ENCODE results near the gene HNRNPR. TPM values are rescaled to one million over a fixed set of nuclear protein-coding genes. Genes with fewer than 3 reads are reported as not detected.

The HNRNPR gene
- polyA plus RNA-seq, 1 of the 3 experiments (the other 2 are of a cell fraction) = 111 TPM

DNA sequence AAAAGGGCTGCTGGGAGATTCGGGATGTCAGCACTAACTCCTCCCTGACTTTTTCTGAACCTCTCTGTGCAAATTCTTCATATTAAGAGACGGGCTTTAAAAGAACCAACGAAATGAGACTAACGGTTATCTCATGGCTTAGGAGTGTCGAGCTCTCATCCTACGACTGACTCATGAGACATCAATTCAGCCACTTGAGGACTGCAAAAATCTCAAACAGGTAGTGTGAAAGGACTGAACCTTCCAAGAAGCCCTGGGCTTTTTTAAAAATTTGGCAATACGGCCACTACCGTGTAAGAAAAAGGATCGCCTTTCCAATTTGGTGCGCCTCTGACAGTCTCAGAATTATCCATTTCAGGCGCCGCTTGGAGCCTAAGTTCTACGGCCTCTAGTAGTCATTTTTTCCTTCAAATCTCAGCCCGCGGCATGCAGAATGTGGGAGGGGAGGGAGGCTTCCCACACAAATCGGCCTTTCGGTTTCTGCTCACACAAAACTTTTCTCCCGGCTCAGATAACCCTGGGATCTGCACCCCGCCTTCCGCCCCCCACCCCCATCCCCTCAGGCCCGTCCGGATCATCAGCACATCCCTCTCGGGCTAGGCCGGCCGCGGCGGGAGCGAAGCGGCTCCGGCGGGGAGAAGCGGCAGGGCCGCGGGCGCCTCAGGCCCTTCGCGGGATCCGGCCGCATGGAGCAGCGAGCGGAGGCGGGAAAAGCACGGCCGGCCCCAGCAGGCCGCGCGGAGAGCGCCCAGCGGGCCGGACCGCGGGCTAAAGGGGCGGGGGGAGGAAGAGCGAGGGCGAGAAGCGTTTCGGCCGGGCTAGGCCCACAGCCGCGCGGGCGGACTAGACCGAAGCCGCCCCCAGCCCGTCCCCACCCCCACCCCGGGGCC is 618 bp downstream of the HNRNPR start:
- no peak overlapping the region for H2AFZ ChIP-seq (ENCODE audit: low read depth)
- peak overlapping the region; percentile 98 for H3K9ac ChIP-seq
- H3K27ac ChIP-seq (ENCODE audit: low read depth in 2 of 2, low read length in 1 of 2) = peak overlapping the region; percentile 93 to 98
- ChIA-PET CTCF (interaction anchor here (0.9 to 5.1 kb wide), 4 partner anchors 25 to 61 kb away, joined by 3 to 25 read pairs (median 7); no protein-coding TSS in a partner anchor), POLR2A (interaction anchor here (0.7 to 1.7 kb wide), 10 partner anchors 12 to 400 kb away, joined by 3 to 37 read pairs (median 6); partner anchors contain the start of genes E2F2 and ELOA)
- under 1% methylated on average over 20 of the region's 66 CpGs for WGBS (ENCODE audit: low lambda C conversion rate)
- peaks cover 5 to 18% of the 10 kb centered on the region in 2 experiments; a peak in 3 of 4 replicates for H3K4me1 ChIP-seq (ENCODE audit: control insufficient read depth in 1 of 2, insufficient read depth in 2 of 2, low read depth in 1 of 2, low read length in 1 of 2)
- H3K9me2 ChIP-seq = no peaks in the 10 kb centered on the region
- TF ChIP-seq, protein P1, sequence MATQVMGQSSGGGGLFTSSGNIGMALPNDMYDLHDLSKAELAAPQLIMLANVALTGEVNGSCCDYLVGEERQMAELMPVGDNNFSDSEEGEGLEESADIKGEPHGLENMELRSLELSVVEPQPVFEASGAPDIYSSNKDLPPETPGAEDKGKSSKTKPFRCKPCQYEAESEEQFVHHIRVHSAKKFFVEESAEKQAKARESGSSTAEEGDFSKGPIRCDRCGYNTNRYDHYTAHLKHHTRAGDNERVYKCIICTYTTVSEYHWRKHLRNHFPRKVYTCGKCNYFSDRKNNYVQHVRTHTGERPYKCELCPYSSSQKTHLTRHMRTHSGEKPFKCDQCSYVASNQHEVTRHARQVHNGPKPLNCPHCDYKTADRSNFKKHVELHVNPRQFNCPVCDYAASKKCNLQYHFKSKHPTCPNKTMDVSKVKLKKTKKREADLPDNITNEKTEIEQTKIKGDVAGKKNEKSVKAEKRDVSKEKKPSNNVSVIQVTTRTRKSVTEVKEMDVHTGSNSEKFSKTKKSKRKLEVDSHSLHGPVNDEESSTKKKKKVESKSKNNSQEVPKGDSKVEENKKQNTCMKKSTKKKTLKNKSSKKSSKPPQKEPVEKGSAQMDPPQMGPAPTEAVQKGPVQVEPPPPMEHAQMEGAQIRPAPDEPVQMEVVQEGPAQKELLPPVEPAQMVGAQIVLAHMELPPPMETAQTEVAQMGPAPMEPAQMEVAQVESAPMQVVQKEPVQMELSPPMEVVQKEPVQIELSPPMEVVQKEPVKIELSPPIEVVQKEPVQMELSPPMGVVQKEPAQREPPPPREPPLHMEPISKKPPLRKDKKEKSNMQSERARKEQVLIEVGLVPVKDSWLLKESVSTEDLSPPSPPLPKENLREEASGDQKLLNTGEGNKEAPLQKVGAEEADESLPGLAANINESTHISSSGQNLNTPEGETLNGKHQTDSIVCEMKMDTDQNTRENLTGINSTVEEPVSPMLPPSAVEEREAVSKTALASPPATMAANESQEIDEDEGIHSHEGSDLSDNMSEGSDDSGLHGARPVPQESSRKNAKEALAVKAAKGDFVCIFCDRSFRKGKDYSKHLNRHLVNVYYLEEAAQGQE (IDR thresholded peaks at IDR 0.05; ENCODE audit: low read depth, low read length) = no peak
- TF ChIP-seq EZH2phosphoT487 (IDR thresholded peaks at IDR 0.05; ENCODE audit: borderline replicate concordance, low read depth) (no peak), MEF2A (IDR thresholded peaks at IDR 0.05; ENCODE audit: borderline replicate concordance, low read depth) (no peak), GATA2 (CRISPR knock-in tag; IDR thresholded peaks at IDR 0.05) (no peak), SIN3A (IDR thresholded peaks at IDR 0.05; ENCODE audit: borderline replicate concordance, low read depth, low read length) (peak; percentile 42; the same call in 1 of the 2 replicates), POLR2AphosphoS5 (IDR thresholded peaks at IDR 0.05; ENCODE audit: low read depth, low read length) (peak; percentile 64; the same call in 1 of the 2 replicates), SMC3 (IDR thresholded peaks at IDR 0.05; ENCODE audit: low read depth, low read length) (no peak), JUND (IDR thresholded peaks at IDR 0.05) (peak; percentile 15; the same call in 1 of the 2 replicates), FOSL2 (IDR thresholded peaks at IDR 0.05; ENCODE audit: borderline replicate concordance, low read depth) (peak; percentile 40; the same call in 1 of the 2 replicates), ELF1 (IDR thresholded peaks at IDR 0.05) (no peak), EP300 (IDR thresholded peaks at IDR 0.05; ENCODE audit: borderline replicate concordance in 1 of 2, low read depth in 1 of 2, low read length in 1 of 2) (0 out of 4 replicates have a peak, but pooled peaks of 1 of the 2 experiments have one; percentile 7), TAF1 (IDR thresholded peaks at IDR 0.05; ENCODE audit: borderline replicate concordance, low read depth, low read length) (peak; percentile 1; the same call in 1 of the 2 replicates)
- TF ChIP-seq, protein P2, sequence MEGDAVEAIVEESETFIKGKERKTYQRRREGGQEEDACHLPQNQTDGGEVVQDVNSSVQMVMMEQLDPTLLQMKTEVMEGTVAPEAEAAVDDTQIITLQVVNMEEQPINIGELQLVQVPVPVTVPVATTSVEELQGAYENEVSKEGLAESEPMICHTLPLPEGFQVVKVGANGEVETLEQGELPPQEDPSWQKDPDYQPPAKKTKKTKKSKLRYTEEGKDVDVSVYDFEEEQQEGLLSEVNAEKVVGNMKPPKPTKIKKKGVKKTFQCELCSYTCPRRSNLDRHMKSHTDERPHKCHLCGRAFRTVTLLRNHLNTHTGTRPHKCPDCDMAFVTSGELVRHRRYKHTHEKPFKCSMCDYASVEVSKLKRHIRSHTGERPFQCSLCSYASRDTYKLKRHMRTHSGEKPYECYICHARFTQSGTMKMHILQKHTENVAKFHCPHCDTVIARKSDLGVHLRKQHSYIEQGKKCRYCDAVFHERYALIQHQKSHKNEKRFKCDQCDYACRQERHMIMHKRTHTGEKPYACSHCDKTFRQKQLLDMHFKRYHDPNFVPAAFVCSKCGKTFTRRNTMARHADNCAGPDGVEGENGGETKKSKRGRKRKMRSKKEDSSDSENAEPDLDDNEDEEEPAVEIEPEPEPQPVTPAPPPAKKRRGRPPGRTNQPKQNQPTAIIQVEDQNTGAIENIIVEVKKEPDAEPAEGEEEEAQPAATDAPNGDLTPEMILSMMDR (IDR thresholded peaks at IDR 0.05) = no peak
- TF ChIP-seq, protein P3, sequence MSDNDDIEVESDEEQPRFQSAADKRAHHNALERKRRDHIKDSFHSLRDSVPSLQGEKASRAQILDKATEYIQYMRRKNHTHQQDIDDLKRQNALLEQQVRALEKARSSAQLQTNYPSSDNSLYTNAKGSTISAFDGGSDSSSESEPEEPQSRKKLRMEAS (IDR thresholded peaks at IDR 0.05; ENCODE audit: low read depth) = peak; percentile 5; the same call in 1 of the 2 replicates
- TF ChIP-seq, protein P4, sequence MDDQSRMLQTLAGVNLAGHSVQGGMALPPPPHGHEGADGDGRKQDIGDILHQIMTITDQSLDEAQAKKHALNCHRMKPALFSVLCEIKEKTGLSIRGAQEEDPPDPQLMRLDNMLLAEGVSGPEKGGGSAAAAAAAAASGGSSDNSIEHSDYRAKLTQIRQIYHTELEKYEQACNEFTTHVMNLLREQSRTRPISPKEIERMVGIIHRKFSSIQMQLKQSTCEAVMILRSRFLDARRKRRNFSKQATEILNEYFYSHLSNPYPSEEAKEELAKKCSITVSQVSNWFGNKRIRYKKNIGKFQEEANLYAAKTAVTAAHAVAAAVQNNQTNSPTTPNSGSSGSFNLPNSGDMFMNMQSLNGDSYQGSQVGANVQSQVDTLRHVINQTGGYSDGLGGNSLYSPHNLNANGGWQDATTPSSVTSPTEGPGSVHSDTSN (IDR thresholded peaks at IDR 0.05) = peak; percentile 6; the same call in 1 of the 2 replicates
- TF ChIP-seq, protein P5, sequence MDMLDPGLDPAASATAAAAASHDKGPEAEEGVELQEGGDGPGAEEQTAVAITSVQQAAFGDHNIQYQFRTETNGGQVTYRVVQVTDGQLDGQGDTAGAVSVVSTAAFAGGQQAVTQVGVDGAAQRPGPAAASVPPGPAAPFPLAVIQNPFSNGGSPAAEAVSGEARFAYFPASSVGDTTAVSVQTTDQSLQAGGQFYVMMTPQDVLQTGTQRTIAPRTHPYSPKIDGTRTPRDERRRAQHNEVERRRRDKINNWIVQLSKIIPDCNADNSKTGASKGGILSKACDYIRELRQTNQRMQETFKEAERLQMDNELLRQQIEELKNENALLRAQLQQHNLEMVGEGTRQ (IDR thresholded peaks at IDR 0.05; ENCODE audit: borderline replicate concordance, low read depth, low read length) = no peak
- H3K27me3 ChIP-seq (ENCODE audit: insufficient read depth) = no peaks in the 10 kb centered on the region
- peak overlapping the region; percentile 73 to 95 for H3K4me3 ChIP-seq (ENCODE audit: low read depth in 2 of 2, low read length in 1 of 2)
- DNase-seq = no peak
- H3K4me2 ChIP-seq = peak overlapping the region; percentile 82
- no peaks in the 10 kb centered on the region for H3K9me3 ChIP-seq
- peaks cover 59% of the 10 kb centered on the region for H3K79me2 ChIP-seq (ENCODE audit: insufficient read depth)
- peaks cover 49% of the 10 kb centered on the region for H4K20me1 ChIP-seq (ENCODE audit: insufficient read depth)
- H3K36me3 ChIP-seq (replicated peaks in 1 of 2; ENCODE audit: control insufficient read depth in 1 of 2, insufficient read depth in 2 of 2, low read length in 1 of 2) = peaks cover 18 to 29% of the 10 kb centered on the region in 2 experiments
- H3F3A ChIP-seq (replicated peaks; ENCODE audit: insufficient read depth) = peaks cover 39% of the 10 kb centered on the region
